ENCODE measurements around the gene DNAJC8.

DNAJC8 gene

GRCh38 chr1:28173980-28174297 is 58.9 kb downstream of the DNAJC8 start:
- Histone ChIP-seq H3K4me3 (ENCODE audit: low read depth, low read length) (no peak overlapping the region), H3K36me3 (ENCODE audit: control insufficient read depth in 2 of 2, insufficient read depth in 1 of 2, low read length in 2 of 2) (no peaks in the 10 kb centered on the region), H3K27ac (ENCODE audit: extremely low read depth, low read depth, low read length) (no peak overlapping the region), H3K9me3 (ENCODE audit: control insufficient read depth, insufficient read depth, low read depth, low read length) (no peaks in the 10 kb centered on the region), H3K4me1 (ENCODE audit: control insufficient read depth, insufficient read depth, low read length) (no peaks in the 10 kb centered on the region)
- ChIA-PET POLR2A (no interaction called here), CTCF (interaction anchor here (0.6 kb wide), 1 partner anchor 102 kb away, joined by 4 read pairs; no protein-coding TSS in a partner anchor)
- TF ChIP-seq ZNF624 (tag by site-specific recombination; IDR thresholded peaks at IDR 0.05) (no peak), ZNF596 (tag by site-specific recombination; IDR thresholded peaks at IDR 0.05) (no peak), ZNF138 (tag by site-specific recombination; IDR thresholded peaks at IDR 0.05; ENCODE audit: borderline replicate concordance) (no peak), TRIM28 (IDR thresholded peaks at IDR 0.05; ENCODE audit: borderline replicate concordance, low read length) (no peak), BCL6B (tag by site-specific recombination; IDR thresholded peaks at IDR 0.05) (no peak)
- TF ChIP-seq, protein P1, sequence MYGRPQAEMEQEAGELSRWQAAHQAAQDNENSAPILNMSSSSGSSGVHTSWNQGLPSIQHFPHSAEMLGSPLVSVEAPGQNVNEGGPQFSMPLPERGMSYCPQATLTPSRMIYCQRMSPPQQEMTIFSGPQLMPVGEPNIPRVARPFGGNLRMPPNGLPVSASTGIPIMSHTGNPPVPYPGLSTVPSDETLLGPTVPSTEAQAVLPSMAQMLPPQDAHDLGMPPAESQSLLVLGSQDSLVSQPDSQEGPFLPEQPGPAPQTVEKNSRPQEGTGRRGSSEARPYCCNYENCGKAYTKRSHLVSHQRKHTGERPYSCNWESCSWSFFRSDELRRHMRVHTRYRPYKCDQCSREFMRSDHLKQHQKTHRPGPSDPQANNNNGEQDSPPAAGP (tag by site-specific recombination; IDR thresholded peaks at IDR 0.05) = no peak
- TF ChIP-seq, protein P2, sequence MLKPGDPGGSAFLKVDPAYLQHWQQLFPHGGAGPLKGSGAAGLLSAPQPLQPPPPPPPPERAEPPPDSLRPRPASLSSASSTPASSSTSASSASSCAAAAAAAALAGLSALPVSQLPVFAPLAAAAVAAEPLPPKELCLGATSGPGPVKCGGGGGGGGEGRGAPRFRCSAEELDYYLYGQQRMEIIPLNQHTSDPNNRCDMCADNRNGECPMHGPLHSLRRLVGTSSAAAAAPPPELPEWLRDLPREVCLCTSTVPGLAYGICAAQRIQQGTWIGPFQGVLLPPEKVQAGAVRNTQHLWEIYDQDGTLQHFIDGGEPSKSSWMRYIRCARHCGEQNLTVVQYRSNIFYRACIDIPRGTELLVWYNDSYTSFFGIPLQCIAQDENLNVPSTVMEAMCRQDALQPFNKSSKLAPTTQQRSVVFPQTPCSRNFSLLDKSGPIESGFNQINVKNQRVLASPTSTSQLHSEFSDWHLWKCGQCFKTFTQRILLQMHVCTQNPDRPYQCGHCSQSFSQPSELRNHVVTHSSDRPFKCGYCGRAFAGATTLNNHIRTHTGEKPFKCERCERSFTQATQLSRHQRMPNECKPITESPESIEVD (tag by site-specific recombination; IDR thresholded peaks at IDR 0.05) = no peak
- TF ChIP-seq, protein P3, sequence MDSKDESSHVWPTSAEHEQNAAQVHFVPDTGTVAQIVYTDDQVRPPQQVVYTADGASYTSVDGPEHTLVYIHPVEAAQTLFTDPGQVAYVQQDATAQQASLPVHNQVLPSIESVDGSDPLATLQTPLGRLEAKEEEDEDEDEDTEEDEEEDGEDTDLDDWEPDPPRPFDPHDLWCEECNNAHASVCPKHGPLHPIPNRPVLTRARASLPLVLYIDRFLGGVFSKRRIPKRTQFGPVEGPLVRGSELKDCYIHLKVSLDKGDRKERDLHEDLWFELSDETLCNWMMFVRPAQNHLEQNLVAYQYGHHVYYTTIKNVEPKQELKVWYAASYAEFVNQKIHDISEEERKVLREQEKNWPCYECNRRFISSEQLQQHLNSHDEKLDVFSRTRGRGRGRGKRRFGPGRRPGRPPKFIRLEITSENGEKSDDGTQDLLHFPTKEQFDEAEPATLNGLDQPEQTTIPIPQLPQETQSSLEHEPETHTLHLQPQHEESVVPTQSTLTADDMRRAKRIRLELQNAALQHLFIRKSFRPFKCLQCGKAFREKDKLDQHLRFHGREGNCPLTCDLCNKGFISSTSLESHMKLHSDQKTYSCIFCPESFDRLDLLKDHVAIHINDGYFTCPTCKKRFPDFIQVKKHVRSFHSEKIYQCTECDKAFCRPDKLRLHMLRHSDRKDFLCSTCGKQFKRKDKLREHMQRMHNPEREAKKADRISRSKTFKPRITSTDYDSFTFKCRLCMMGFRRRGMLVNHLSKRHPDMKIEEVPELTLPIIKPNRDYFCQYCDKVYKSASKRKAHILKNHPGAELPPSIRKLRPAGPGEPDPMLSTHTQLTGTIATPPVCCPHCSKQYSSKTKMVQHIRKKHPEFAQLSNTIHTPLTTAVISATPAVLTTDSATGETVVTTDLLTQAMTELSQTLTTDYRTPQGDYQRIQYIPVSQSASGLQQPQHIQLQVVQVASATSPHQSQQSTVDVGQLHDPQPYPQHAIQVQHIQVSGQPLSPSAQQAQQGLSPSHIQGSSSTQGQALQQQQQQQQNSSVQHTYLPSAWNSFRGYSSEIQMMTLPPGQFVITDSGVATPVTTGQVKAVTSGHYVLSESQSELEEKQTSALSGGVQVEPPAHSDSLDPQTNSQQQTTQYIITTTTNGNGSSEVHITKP (tag by site-specific recombination; IDR thresholded peaks at IDR 0.05) = no peak

GRCh38 chr1:28173151-28173979 is 59.5 kb downstream of the DNAJC8 start:
- Histone ChIP-seq H3K4me3 (ENCODE audit: low read depth, low read length) (no peak overlapping the region), H3K27ac (ENCODE audit: extremely low read depth, low read depth, low read length) (no peak overlapping the region), H3K4me1 (ENCODE audit: control insufficient read depth, insufficient read depth, low read length) (no peaks in the 10 kb centered on the region), H3K9me3 (ENCODE audit: control insufficient read depth, insufficient read depth, low read depth, low read length) (no peaks in the 10 kb centered on the region), H3K36me3 (ENCODE audit: control insufficient read depth in 2 of 2, insufficient read depth in 1 of 2, low read length in 2 of 2) (no peaks in the 10 kb centered on the region)
- ChIA-PET CTCF (interaction anchor here (0.6 kb wide), 2 partner anchors 44 to 102 kb away, joined by 3 to 4 read pairs; no protein-coding TSS in a partner anchor), POLR2A (interaction anchor here (0.6 kb wide), 1 partner anchor 499 kb away, joined by 4 read pairs; no protein-coding TSS in a partner anchor)
- TF ChIP-seq, protein P4, sequence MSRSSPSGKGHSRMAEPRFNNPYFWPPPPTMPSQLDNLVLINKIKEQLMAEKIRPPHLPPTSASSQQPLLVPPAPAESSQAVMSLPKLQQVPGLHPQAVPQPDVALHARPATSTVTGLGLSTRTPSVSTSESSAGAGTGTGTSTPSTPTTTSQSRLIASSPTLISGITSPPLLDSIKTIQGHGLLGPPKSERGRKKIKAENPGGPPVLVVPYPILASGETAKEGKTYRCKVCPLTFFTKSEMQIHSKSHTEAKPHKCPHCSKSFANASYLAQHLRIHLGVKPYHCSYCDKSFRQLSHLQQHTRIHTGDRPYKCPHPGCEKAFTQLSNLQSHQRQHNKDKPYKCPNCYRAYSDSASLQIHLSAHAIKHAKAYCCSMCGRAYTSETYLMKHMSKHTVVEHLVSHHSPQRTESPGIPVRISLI (tag by site-specific recombination; IDR thresholded peaks at IDR 0.05) = no peak
- TF ChIP-seq ZNF530 (tag by site-specific recombination; IDR thresholded peaks at IDR 0.05; ENCODE audit: low read depth) (no peak), ZBTB8A (tag by site-specific recombination; IDR thresholded peaks at IDR 0.05) (0 out of 2 replicates have a peak, but pooled peaks have one; percentile 1), ZNF792 (tag by site-specific recombination; IDR thresholded peaks at IDR 0.05) (no peak)
